Stomach (tissue), 9 donors: ENCODE results near the gene ADI1. TPM values are rescaled to one million over a fixed set of nuclear protein-coding genes. Genes with fewer than 3 reads are reported as not detected.

Experiments used
- DNase-seq, 2 donors: peaks; one replicate each; pipeline versions ENCODE4 v3.0.0 to v3.0.0-alpha.2; 2013 to 2019
- H3K27ac ChIP-seq, 5 donors: fragments of 200-600 bp in 4 of 5; sonication (generic) in 4 of 5; one replicate each; pipeline ENCODE4 v1.5.1; 2013 to 2019; ENCODE audit warnings: mild to moderate bottlenecking in 1 of 5, moderate library complexity in 1 of 5
- H3K27me3 ChIP-seq, 3 donors: fragments of 200-600 bp; sonication (generic); one replicate each; pipeline ENCODE4 v1.5.1; 2017 to 2019; ENCODE audit warnings: mixed run types in 1 of 3
- H3K36me3 ChIP-seq, 4 donors: fragments of 200-600 bp; sonication (generic); 1 replicate in 3 of 4; 2 replicates in 1 of 4; pipeline ENCODE4 v1.5.1; 2016 to 2019
- H3K4me1 ChIP-seq, 4 donors: fragments of 200-600 bp; sonication (generic); one replicate each; pipeline ENCODE4 v1.5.1; 2016 to 2019
- H3K4me3 ChIP-seq, 4 donors: fragments of 200-600 bp; sonication (generic) in 3 of 4; one replicate each; pipeline ENCODE4 v1.5.1; 2016 to 2019; ENCODE audit warnings: mild to moderate bottlenecking in 1 of 4
- H3K9me3 ChIP-seq, 4 donors: fragments of 200-600 bp; sonication (generic); one replicate each; pipeline ENCODE4 v1.5.1; 2016 to 2019
- EP300 ChIP-seq: sonication (generic); formaldehyde crosslinking; IDR thresholded peaks from one replicate; pipeline ENCODE4 v1.6.1; 2017; ENCODE audit warnings: antibody characterized with exemption
- POLR2A ChIP-seq, 4 donors: fragments of 450-650 bp; IDR thresholded peaks; one replicate each; pipeline ENCODE4 v1.6.1; 2016; ENCODE audit warnings: antibody characterized with exemption in 4 of 4, control low read depth in 2 of 4, mild to moderate bottlenecking in 1 of 4, moderate library complexity in 1 of 4
- POLR2AphosphoS5 ChIP-seq, 3 donors: sonication (generic); formaldehyde crosslinking; IDR thresholded peaks; one replicate each; pipeline ENCODE4 v1.6.1; 2016; ENCODE audit warnings: antibody characterized with exemption in 3 of 3
- WGBS, 5 donors: extraction: QIAGEN DNeasy Blood & Tissue Kit in 3 of 5; methylation state at CpG; one replicate each; pipeline versions ENCODE4 v1.1.5 to v1.1.7; 2013 to 2018; 5-methylcytosine and 5-hydroxymethylcytosine counted together
- intact Hi-C: fragments of 100-400 bp; cut with DNase I; formaldehyde crosslinking; loops from one replicate; pipeline ENCODE4 v1.15.1; 2023; ENCODE audit warnings: low total_unique reads
- polyA plus RNA-seq, 3 donors: library from polyadenylated mRNA; stranded (reverse); fragments of 200-250 nt; gene quantifications; one replicate each; pipeline ENCODE4 v1.2.3, GENCODE V29; 2013
- total RNA-seq, 5 donors: library from RNA; depleted of rRNA; stranded (reverse); fragments of >200 nt; gene quantifications; one replicate each; pipeline versions ENCODE4 v1.1.0 to v1.2.3, GENCODE V29; 2014 to 2016
- TF ChIP-seq, protein P1 (sequence below), 7 experiments: fragments of 450-650 bp in 4 of 7; fragments of 200-600 bp in 3 of 7; sonication (generic) in 3 of 7; IDR thresholded peaks; one replicate each; pipeline ENCODE4 v1.5.1; 2016 to 2019; ENCODE audit warnings: antibody characterized with exemption in 7 of 7, control low read depth in 2 of 7, mild to moderate bottlenecking in 1 of 7
- donor health status: healthy with polysubstance abuse.
- donor health status: Bipolar disorder and iron deficiency.
- donor health status: healthy.

The ADI1 gene
- total and polyA plus RNA-seq, 8 donors, result 25.1 to 124 (median 67.5) TPM

DNA sequence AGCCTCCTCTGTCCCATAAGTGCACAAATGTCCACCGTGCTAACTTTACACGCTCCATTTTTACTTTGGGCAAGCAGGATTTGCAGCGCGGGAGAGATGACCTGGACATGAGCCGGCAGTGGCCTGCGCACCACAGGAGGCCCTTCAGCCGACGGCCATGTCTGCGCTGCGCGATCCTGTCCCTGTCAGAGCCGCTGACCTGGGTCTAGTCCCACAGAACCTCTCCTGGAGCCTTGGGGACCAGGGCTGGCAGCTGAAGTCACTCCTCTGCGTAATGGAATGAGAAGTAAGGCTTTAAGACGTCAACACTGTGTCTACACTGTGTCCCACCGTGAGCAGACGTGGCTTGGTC, 29.6 kb downstream of the ADI1 start:
- H3K4me3 ChIP-seq, result no peak overlapping the region
- DNase-seq, result no peak
- H3K36me3 ChIP-seq, result peaks cover 5 to 16% (median 11%) of the 10 kb centered on the region in 4 donors
- no peaks in the 10 kb centered on the region for H3K9me3 ChIP-seq
- no peak for TF ChIP-seq EP300
- TF ChIP-seq, protein P1, sequence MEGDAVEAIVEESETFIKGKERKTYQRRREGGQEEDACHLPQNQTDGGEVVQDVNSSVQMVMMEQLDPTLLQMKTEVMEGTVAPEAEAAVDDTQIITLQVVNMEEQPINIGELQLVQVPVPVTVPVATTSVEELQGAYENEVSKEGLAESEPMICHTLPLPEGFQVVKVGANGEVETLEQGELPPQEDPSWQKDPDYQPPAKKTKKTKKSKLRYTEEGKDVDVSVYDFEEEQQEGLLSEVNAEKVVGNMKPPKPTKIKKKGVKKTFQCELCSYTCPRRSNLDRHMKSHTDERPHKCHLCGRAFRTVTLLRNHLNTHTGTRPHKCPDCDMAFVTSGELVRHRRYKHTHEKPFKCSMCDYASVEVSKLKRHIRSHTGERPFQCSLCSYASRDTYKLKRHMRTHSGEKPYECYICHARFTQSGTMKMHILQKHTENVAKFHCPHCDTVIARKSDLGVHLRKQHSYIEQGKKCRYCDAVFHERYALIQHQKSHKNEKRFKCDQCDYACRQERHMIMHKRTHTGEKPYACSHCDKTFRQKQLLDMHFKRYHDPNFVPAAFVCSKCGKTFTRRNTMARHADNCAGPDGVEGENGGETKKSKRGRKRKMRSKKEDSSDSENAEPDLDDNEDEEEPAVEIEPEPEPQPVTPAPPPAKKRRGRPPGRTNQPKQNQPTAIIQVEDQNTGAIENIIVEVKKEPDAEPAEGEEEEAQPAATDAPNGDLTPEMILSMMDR (IDR thresholded peaks at IDR 0.05), result no peak
- TF ChIP-seq POLR2A (IDR thresholded peaks at IDR 0.05), result no peak
- TF ChIP-seq POLR2AphosphoS5 (IDR thresholded peaks at IDR 0.05), result no peak
- no peaks in the 10 kb centered on the region for H3K27me3 ChIP-seq
- no peak overlapping the region for H3K27ac ChIP-seq
- peaks cover 3 to 25% (median 13%) of the 10 kb centered on the region in 4 donors for H3K4me1 ChIP-seq
- intact Hi-C loops, result no loop called here
- 89 to 98% (median 94%) methylated on average over 14 to 16 of the region's 16 CpGs for WGBS, 5 donors

DNA sequence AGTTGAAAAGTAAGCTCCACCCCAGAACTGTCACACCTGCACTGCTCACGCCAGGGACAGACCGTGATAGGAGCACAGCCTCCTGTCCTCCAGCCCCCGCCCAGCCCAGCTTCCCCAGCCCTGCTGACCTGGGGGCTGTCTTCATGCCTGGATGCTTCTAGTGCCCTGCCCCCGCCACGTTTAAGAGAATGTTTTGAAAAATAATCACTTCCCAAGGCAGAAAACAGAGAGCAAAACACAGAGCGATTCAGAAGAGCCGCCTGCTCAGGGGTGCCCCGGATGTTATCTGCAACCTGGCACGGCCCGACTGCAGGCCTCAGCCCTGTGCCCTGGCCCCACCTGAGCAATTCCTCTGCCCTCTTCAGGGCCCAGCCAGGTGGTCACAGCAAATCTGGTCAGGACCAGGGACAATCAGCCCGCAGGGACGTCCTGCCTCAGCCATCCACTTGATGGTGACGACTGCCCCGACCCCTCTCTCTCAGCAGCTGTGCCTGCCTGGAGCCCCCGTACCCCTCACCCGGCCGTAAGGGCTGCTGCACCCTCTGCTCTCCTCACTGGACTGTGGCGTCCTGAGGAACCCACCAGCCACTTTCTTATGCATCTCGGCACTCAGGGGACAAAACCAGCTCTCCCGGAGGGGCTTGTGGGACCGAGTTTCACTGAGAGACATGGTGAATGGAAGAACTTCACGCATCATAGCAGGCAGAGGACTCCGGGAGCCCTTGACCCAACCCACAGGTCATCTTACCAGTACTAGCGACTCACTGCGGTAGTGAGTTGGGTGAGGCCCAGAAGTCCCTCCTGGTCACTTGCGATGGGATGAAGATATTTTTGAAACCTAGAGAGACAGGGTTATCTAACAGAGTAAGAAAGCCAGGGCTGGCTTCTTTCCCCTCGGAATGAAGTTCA, 30.2 kb downstream of the ADI1 start:
- Histone ChIP-seq H3K4me1 (peaks cover 3 to 22% (median 13%) of the 10 kb centered on the region in 4 donors), H3K27me3 (no peaks in the 10 kb centered on the region), H3K4me3 (no peak overlapping the region), H3K36me3 (peaks cover 5 to 22% (median 15%) of the 10 kb centered on the region in 4 donors), H3K27ac (peak overlapping the region in 1 of 5 donors; percentile 25), H3K9me3 (no peaks in the 10 kb centered on the region)
- intact Hi-C loops, result no loop called here
- TF ChIP-seq POLR2A (IDR thresholded peaks at IDR 0.05) (no peak), POLR2AphosphoS5 (IDR thresholded peaks at IDR 0.05) (no peak), EP300 (no peak)
- TF ChIP-seq, protein P1 (IDR thresholded peaks at IDR 0.05), result no peak
- peak in 1 of 2 donors; percentile 67 for DNase-seq
- 60 to 72% (median 63%) methylated on average over 23 to 27 of the region's 27 CpGs for WGBS, 5 donors

DNA sequence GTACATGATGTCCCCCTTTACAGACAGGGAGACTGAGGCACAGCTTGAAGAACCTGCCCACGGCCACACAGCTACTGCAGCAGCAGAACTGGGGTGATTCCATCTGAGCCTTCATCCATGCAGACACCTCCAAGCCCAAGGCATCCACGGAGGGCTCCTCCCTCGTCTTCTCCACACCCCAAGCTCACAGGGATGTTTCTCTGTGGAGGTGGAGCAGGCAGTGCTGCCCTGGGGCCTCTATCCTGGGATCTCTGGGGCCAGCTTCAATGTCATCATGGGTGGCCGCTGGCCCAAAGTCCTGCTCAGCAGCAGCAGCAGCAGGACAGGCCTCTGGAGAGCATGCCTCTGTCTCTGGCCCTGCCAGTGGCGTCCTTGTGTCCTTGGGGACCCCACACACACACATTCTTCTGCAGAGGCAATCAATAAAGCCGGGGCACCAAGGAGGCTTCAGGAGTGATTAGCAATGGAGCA, 31.2 kb downstream of the ADI1 start:
- intact Hi-C loops, result no loop called here
- no peak overlapping the region for H3K27ac ChIP-seq
- no peak overlapping the region for H3K4me3 ChIP-seq
- H3K9me3 ChIP-seq, result no peaks in the 10 kb centered on the region
- no peak for DNase-seq
- TF ChIP-seq POLR2A (IDR thresholded peaks at IDR 0.05), result no peak
- TF ChIP-seq EP300, result no peak
- no peak for TF ChIP-seq POLR2AphosphoS5 (IDR thresholded peaks at IDR 0.05)
- TF ChIP-seq, protein P1 (IDR thresholded peaks at IDR 0.05), result no peak
- H3K4me1 ChIP-seq, result peaks cover 0 to 12% (median 7%) of the 10 kb centered on the region in 4 donors
- H3K27me3 ChIP-seq, result no peaks in the 10 kb centered on the region
- peaks cover 5 to 28% (median 21%) of the 10 kb centered on the region in 4 donors for H3K36me3 ChIP-seq
- WGBS, 5 donors, result 66 to 88% (median 78%) methylated on average over 6 of the region's 6 CpGs

DNA sequence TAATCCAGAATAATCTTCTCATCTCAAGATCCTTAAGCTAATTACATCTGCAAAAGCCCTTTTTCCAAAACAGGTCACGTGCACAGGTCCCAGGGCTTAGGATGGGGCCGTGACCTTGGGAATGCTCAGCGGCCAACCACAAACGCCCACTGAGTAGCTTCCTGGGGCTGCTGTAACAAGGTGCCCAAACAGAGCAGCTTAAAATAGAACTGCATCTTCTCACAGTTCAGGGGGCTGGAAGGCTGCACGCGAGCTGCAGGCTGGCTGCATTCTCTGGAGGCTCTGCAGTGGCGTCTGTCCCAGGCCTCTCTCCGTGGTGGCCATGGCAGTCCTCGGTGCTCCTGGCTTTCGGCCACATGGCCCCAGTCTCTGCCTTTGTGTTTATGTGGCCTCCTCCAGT, 31.9 kb downstream of the ADI1 start:
- TF ChIP-seq POLR2AphosphoS5 (IDR thresholded peaks at IDR 0.05) (no peak), EP300 (no peak), POLR2A (IDR thresholded peaks at IDR 0.05) (no peak)
- TF ChIP-seq, protein P1 (IDR thresholded peaks at IDR 0.05), result no peak
- WGBS, 5 donors, result 64 to 81% (median 74%) methylated on average over 10 of the region's 10 CpGs
- Histone ChIP-seq H3K4me1 (peaks cover 0 to 11% (median 7%) of the 10 kb centered on the region in 4 donors), H3K27me3 (no peaks in the 10 kb centered on the region), H3K36me3 (peaks cover 5 to 35% (median 28%) of the 10 kb centered on the region in 4 donors), H3K4me3 (no peak overlapping the region), H3K9me3 (no peaks in the 10 kb centered on the region), H3K27ac (no peak overlapping the region)
- intact Hi-C loops, result no loop called here
- DNase-seq, result no peak
